GM23338 (cell line): Measurements from ENCODE around the gene SEPTIN3.

ENCODE experiments used
- EZH2 ChIP-seq: fragments of 200-600 bp; sonication (generic); IDR thresholded peaks from one replicate; pipeline ENCODE4 v1.8.0; 2017; ENCODE audit warnings: antibody characterized with exemption, mild to moderate bottlenecking, low read depth; ENCODE audit not compliant: unreplicated experiment
- JUNB ChIP-seq: IDR thresholded peaks from one replicate; pipeline ENCODE4 v1.6.1; 2016; ENCODE audit warnings: antibody characterized with exemption; ENCODE audit not compliant: unreplicated experiment
- POLR2AphosphoS5 ChIP-seq: IDR thresholded peaks from 2 replicates; pipeline ENCODE4 v1.6.1; 2016; ENCODE audit warnings: antibody characterized with exemption, low read depth
- ZNF331 ChIP-seq: fragments of 250-450 bp; sonication (Bioruptor Pico); IDR thresholded peaks from 2 replicates; pipeline ENCODE4 v1.5.0; 2020; ENCODE audit warnings: low read depth, mild to moderate bottlenecking, moderate library complexity
- TF ChIP-seq, protein P1 (sequence below), 2 experiments: fragments of 200-600 bp in 1 of 2; sonication (generic) in 1 of 2; conservative IDR thresholded peaks; 2 replicates each; pipeline versions ENCODE4 v1.5.1 to v1.6.1; 2016 to 2017; ENCODE audit warnings: antibody characterized with exemption in 2 of 2, low read depth in 2 of 2, mild to moderate bottlenecking in 2 of 2, moderate library complexity in 1 of 2

- TF ChIP-seq, protein P1, sequence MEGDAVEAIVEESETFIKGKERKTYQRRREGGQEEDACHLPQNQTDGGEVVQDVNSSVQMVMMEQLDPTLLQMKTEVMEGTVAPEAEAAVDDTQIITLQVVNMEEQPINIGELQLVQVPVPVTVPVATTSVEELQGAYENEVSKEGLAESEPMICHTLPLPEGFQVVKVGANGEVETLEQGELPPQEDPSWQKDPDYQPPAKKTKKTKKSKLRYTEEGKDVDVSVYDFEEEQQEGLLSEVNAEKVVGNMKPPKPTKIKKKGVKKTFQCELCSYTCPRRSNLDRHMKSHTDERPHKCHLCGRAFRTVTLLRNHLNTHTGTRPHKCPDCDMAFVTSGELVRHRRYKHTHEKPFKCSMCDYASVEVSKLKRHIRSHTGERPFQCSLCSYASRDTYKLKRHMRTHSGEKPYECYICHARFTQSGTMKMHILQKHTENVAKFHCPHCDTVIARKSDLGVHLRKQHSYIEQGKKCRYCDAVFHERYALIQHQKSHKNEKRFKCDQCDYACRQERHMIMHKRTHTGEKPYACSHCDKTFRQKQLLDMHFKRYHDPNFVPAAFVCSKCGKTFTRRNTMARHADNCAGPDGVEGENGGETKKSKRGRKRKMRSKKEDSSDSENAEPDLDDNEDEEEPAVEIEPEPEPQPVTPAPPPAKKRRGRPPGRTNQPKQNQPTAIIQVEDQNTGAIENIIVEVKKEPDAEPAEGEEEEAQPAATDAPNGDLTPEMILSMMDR (conservative IDR thresholded peaks at IDR 0.05; ENCODE audit: low read depth in 2 of 2), result no peak
- TF ChIP-seq POLR2AphosphoS5, result no peak
- no peak for TF ChIP-seq EZH2
- TF ChIP-seq JUNB, result no peak
- TF ChIP-seq ZNF331 (CRISPR knock-in tag), result no peak
Measured at GRCh38 chr22:41996826-41997225, 27.6 kb downstream of the SEPTIN3 start.
